ENCODE measurements around the gene RIPOR3.

- no peak for TF ChIP-seq NFRKB (IDR thresholded peaks at IDR 0.05)
- TF ChIP-seq SP1 (IDR thresholded peaks at IDR 0.05), result no peak
- no peak for TF ChIP-seq ARNT (IDR thresholded peaks at IDR 0.05)
- no peak for TF ChIP-seq SUZ12 (IDR thresholded peaks at IDR 0.05)
- TF ChIP-seq FOXA1 (IDR thresholded peaks at IDR 0.05), result no peak
These were observed 63.0 kb downstream of the RIPOR3 start for GRCh38 chr20:50628332-50628731.

Measured in HEK293T (cell line).